ENCODE measurements around the gene EDNRA.

Gene EDNRA

DNA sequence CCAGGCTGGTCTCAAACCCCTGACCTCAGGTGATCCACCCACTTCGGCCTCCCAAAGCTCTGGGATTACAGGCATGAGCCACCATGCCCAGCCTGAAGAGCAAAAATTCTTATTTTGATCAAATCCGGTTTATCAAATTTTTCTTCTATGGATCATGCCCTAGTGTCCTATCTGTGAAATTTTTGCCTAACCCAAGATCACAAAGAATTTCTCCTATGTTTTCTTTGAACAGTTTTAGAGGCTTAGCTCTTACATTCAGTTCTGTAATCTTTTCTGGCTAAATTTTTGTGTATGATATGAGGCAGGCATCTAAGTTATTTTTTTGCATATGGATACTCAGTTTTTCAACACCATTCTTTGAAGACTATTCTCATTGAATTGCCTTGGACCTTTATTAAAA lies 27.4 kb downstream of the EDNRA start:
- ChIA-PET POLR2A (no interaction called here), CTCF (interaction anchor here (1.1 to 3.2 kb wide), 5 partner anchors 10 to 359 kb away, joined by 3 to 24 read pairs (median 3); no protein-coding TSS in a partner anchor)
- no peak for DNase-seq (ENCODE audit: extremely low spot score)
- TF ChIP-seq, protein P1, sequence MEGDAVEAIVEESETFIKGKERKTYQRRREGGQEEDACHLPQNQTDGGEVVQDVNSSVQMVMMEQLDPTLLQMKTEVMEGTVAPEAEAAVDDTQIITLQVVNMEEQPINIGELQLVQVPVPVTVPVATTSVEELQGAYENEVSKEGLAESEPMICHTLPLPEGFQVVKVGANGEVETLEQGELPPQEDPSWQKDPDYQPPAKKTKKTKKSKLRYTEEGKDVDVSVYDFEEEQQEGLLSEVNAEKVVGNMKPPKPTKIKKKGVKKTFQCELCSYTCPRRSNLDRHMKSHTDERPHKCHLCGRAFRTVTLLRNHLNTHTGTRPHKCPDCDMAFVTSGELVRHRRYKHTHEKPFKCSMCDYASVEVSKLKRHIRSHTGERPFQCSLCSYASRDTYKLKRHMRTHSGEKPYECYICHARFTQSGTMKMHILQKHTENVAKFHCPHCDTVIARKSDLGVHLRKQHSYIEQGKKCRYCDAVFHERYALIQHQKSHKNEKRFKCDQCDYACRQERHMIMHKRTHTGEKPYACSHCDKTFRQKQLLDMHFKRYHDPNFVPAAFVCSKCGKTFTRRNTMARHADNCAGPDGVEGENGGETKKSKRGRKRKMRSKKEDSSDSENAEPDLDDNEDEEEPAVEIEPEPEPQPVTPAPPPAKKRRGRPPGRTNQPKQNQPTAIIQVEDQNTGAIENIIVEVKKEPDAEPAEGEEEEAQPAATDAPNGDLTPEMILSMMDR (IDR thresholded peaks at IDR 0.05; ENCODE audit: control extremely low read depth, extremely low read depth, low read depth, missing control alignments) = no peak

DNA sequence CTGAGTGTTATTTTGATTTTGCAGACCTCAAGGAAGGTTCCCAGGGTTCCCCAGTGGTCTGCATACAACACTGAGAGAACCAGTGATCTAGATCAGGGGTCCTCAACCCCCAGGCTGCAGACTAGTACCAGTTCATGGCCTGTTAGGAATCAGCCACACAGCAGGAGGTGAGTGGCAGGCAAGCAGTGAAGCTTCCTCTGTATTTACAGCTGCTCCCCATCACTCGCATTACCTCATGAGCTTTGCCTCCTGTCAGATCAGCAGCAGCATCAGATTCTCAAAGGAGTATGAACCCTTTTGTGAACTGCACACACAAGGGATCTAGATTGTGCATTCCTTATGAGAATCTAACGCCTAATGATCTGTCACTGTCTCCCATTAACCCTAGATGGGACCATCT lies 28.5 kb downstream of the EDNRA start:
- POLR2A ChIA-PET = no interaction called here
- no peak for DNase-seq (ENCODE audit: extremely low spot score)
- TF ChIP-seq, protein P1 (IDR thresholded peaks at IDR 0.05; ENCODE audit: control extremely low read depth, extremely low read depth, low read depth, missing control alignments) = no peak
- CTCF ChIA-PET = interaction anchor here (1.1 to 2.5 kb wide), 4 partner anchors 9 to 358 kb away, joined by 3 to 24 read pairs (median 4); no protein-coding TSS in a partner anchor

DNA sequence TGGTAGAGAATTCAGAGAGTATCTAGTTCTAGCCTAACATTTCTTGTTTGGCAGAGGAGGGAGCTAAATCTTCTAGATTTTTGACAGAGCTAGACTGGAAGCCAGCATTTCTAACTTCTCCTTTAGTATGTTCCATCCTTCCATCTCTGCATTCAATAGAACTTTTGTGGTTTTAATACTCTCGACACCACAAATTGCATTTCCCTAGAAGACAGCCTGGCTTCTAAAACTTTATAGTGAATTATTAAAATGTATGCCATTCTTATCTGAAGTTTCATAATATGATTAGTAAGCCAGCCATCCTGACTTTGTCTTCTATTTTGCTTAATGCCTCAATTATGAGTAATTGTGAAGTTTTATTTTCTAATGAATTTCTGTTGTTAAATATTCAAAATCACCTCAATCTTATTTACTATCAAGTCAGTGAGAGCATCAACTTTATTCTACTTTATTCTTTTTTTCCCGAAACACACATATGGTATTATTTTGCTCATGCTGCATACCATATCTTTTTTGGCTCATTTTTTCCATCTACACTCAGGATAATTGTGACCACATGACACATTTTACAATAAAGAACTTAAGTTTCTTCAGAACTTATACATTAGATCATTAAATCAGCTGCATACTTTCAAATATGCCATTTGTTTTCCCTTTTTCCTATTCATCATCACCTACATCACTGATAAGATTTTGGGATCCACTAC lies 30.2 kb downstream of the EDNRA start:
- CTCF ChIA-PET = interaction anchor here (1.1 to 2.5 kb wide), 6 partner anchors 8 to 356 kb away, joined by 3 to 24 read pairs (median 3); no protein-coding TSS in a partner anchor
- POLR2A ChIA-PET = no interaction called here
- DNase-seq (ENCODE audit: extremely low spot score) = no peak
- TF ChIP-seq, protein P1 (IDR thresholded peaks at IDR 0.05; ENCODE audit: control extremely low read depth, extremely low read depth, low read depth, missing control alignments) = no peak

DNA sequence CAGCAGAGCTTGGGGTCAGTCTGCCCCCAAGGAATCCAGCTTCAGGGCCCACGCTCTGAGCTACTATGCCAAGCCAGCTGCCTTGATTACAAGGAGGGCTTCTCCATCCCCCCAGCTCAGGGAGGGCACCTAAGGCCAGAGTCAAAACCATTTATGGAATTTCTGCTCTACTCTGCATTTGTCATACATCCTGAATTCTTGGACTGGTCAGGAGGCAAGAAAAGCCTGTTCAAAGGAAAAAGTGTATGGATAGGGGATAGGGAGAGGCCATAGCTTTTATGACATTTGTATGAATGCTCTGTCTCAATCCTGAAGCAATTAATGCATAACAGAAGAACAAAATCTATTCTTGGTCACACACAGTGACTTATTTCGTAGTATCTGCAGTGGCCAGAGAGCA lies 32.2 kb downstream of the EDNRA start:
- ChIA-PET CTCF (interaction anchor here (1.1 to 2.1 kb wide), 4 partner anchors 14 to 354 kb away, joined by 3 to 5 read pairs (median 3); no protein-coding TSS in a partner anchor), POLR2A (no interaction called here)
- TF ChIP-seq, protein P1 (IDR thresholded peaks at IDR 0.05; ENCODE audit: control extremely low read depth, extremely low read depth, low read depth, missing control alignments) = no peak
- no peak for DNase-seq (ENCODE audit: extremely low spot score)

DNA sequence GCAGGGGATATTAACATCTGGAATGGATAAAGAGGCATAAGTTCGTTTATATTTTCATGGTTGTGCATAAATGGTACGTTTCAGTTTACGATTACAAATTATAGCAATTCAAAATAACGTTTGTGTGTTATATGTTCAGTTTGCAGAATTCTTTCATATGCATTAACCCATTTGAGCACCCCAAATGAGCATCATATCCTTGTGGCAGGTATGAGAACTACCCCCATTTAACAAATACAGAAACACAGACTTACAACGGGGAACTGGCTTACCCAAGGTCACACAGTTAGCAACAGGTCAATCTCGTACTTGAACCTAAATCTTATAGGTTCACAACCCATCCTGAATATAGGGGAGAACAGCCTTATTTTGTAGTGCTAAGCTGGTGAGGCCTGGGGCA lies 33.1 kb downstream of the EDNRA start:
- ChIA-PET CTCF (interaction anchor here (0.9 to 2.1 kb wide), 2 partner anchors 63 to 353 kb away, joined by 3 to 5 read pairs; no protein-coding TSS in a partner anchor), POLR2A (no interaction called here)
- TF ChIP-seq, protein P1 (IDR thresholded peaks at IDR 0.05; ENCODE audit: control extremely low read depth, extremely low read depth, low read depth, missing control alignments) = no peak
- DNase-seq (ENCODE audit: extremely low spot score) = no peak

DNA sequence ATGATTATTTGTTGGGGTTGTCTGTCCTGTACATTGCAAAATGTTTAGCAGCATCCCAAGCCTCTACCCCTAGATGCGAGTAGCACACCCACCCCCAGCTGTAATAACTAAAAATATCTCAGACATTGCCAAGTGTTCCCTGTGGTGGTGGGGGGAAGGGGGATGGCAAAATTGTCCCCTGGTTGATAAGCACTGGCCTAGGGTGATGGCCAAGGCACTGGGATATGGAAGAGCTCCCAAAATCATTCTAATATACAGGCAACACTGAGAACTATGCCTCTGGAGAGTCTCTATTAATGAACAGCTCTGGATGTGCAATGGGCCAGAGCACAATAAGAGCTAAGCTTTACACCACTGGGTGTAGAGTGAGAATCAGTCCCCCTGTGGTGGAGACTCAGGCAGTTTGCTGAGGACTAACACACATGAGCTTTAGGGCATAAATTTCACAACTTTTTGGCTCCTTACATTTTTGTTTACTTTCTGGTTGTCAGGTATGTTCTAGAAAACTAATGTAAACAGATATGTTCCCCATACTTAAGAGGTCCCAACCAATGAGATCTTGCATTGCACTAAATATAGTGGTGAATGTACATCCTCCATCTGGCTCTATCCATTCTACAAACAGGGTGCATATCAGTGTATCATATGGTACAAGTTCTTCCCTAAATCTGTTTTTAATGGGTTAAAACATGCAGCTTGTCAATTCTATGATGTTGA lies 34.5 kb downstream of the EDNRA start:
- POLR2A ChIA-PET = no interaction called here
- TF ChIP-seq, protein P1 (IDR thresholded peaks at IDR 0.05; ENCODE audit: control extremely low read depth, extremely low read depth, low read depth, missing control alignments) = no peak
- CTCF ChIA-PET = interaction anchor here (1.2 to 6.0 kb wide), 6 partner anchors 9 to 351 kb away, joined by 3 to 91 read pairs (median 6); no protein-coding TSS in a partner anchor
- no peak for DNase-seq (ENCODE audit: extremely low spot score)

Measured in GM10248 (cell line).